Astrocyte (in vitro differentiated cells and primary cell): ENCODE results near the gene EPHB1. TPM values are rescaled to one million over a fixed set of nuclear protein-coding genes. Genes with fewer than 3 reads are reported as not detected.

Experiments used
- DNase-seq: peaks from one replicate; pipeline ENCODE4 v3.0.0-alpha.2; 2010; ENCODE audit warnings: low read depth
- FAIRE-seq: peaks from 2 replicates; lab custom pipeline; 2011; peaks lifted over from hg19 to GRCh38; lab: Jason Lieb, UNC
- H2AFZ ChIP-seq: 2 replicates; pipeline ENCODE4 v1.6.0; 2012; ENCODE audit warnings: low read depth, low read length, inconsistent platforms
- H3K27ac ChIP-seq: 2 replicates; pipeline ENCODE4 v1.5.1; 2011; ENCODE audit warnings: low read depth, low read length, inconsistent platforms
- H3K27me3 ChIP-seq: 2 replicates; pipeline ENCODE4 v1.6.0; 2011; ENCODE audit warnings: low read length, inconsistent platforms; ENCODE audit not compliant: insufficient read depth
- H3K36me3 ChIP-seq: 2 replicates; pipeline ENCODE4 v1.5.1; 2011; ENCODE audit warnings: low read length, inconsistent platforms; ENCODE audit not compliant: insufficient read depth
- H3K4me1 ChIP-seq: 2 replicates; pipeline ENCODE4 v1.5.1; 2011; ENCODE audit warnings: low read length, inconsistent platforms; ENCODE audit not compliant: insufficient read depth
- H3K4me2 ChIP-seq: 2 replicates; pipeline ENCODE4 v1.6.0; 2012; ENCODE audit warnings: low read length, inconsistent platforms
- H3K4me3 ChIP-seq: 2 replicates; pipeline ENCODE4 v1.5.1; 2011; ENCODE audit warnings: low read depth, mild to moderate bottlenecking, low read length, inconsistent platforms; ENCODE audit not compliant: insufficient read depth
- H3K79me2 ChIP-seq: 2 replicates; pipeline ENCODE4 v1.6.0; 2012; ENCODE audit warnings: mild to moderate bottlenecking, low read length, inconsistent platforms; ENCODE audit not compliant: insufficient read depth
- H3K9ac ChIP-seq: 2 replicates; pipeline ENCODE4 v1.6.0; 2012; ENCODE audit warnings: mild to moderate bottlenecking, low read length, inconsistent platforms
- H3K9me3 ChIP-seq: 2 replicates; pipeline ENCODE4 v1.5.1; 2012; ENCODE audit warnings: low read depth, mild to moderate bottlenecking, low read length, inconsistent platforms; ENCODE audit not compliant: insufficient read depth
- H4K20me1 ChIP-seq: 2 replicates; pipeline ENCODE4 v1.6.0; 2012; ENCODE audit warnings: low read length, inconsistent platforms; ENCODE audit not compliant: insufficient read depth
- H3K27ac Mint-ChIP-seq: one replicate; pipeline ENCODE4 v1.8.0; 2021; ENCODE audit warnings: mild to moderate bottlenecking, mixed read lengths; ENCODE audit not compliant: unreplicated experiment
- H3K27me3 Mint-ChIP-seq: one replicate; pipeline ENCODE4 v1.8.0; 2021; ENCODE audit warnings: low read depth, mixed read lengths; ENCODE audit not compliant: unreplicated experiment
- H3K36me3 Mint-ChIP-seq: one replicate; pipeline ENCODE4 v1.8.0; 2021; ENCODE audit warnings: low read depth, mixed read lengths; ENCODE audit not compliant: unreplicated experiment
- H3K4me1 Mint-ChIP-seq: one replicate; pipeline ENCODE4 v1.8.0; 2021; ENCODE audit warnings: low read depth, mixed read lengths; ENCODE audit not compliant: unreplicated experiment
- H3K4me3 Mint-ChIP-seq: one replicate; pipeline ENCODE4 v1.8.0; 2021; ENCODE audit warnings: mild to moderate bottlenecking, moderate library complexity, mixed read lengths; ENCODE audit not compliant: unreplicated experiment
- H3K9me3 Mint-ChIP-seq: one replicate; pipeline ENCODE4 v1.8.0; 2021; ENCODE audit warnings: mild to moderate bottlenecking, mixed read lengths; ENCODE audit not compliant: unreplicated experiment
- CTCF ChIP-seq: IDR thresholded peaks from 2 replicates; pipeline ENCODE4 v1.5.1; 2011; ENCODE audit warnings: low read depth, mild to moderate bottlenecking, inconsistent platforms, low read length, moderate library complexity; ENCODE audit not compliant: insufficient read depth
- EZH2 ChIP-seq: IDR thresholded peaks from 2 replicates; pipeline ENCODE4 v1.6.1; 2012; ENCODE audit warnings: mild to moderate bottlenecking, low read length, inconsistent platforms; ENCODE audit not compliant: insufficient read depth
- total RNA-seq: library from RNA; stranded (reverse); gene quantifications from 2 replicates; pipeline ENCODE4 v1.2.1, GENCODE V29; 2021

The EPHB1 gene
- total RNA-seq, 1 donor from 2014 or later = 4.1 TPM

DNA sequence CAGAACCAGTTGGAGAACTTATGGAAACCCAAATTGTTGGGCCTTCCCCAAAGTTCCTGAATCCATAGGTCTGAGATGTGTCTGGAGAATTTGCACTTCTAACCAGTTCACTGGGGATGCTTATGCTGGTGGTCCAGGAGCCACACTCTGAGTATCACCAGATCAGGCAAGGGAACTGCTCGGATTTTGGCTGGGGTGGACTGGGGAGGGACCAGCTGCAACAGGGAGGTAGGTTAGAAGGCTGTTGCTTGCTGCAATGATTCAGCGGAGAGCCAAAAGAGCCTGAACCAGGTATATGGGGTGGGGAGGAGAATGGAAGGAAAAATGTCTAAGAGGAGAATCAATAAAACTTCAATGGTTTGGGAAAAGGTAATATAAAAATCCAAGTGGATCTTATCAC, 45.9 kb upstream of the EPHB1 start:
- peaks cover 5% of the 10 kb centered on the region for H3K9me3 Mint-ChIP-seq
- TF ChIP-seq EZH2 (no peak), CTCF (no peak)
- DNase-seq = no peak
- peaks cover 3% of the 10 kb centered on the region for H3K27me3 ChIP-seq
- H2AFZ ChIP-seq = no peak overlapping the region
- H3K4me3 ChIP-seq = no peak overlapping the region
- no peaks in the 10 kb centered on the region for H3K79me2 ChIP-seq
- no peaks in the 10 kb centered on the region for H3K9me3 ChIP-seq
- no peaks in the 10 kb centered on the region for H3K36me3 Mint-ChIP-seq
- H3K4me1 Mint-ChIP-seq = no peaks in the 10 kb centered on the region
- peaks cover 29% of the 10 kb centered on the region for H3K27me3 Mint-ChIP-seq
- H4K20me1 ChIP-seq = no peaks in the 10 kb centered on the region
- H3K27ac Mint-ChIP-seq = no peak overlapping the region
- H3K27ac ChIP-seq = no peak overlapping the region
- H3K4me1 ChIP-seq = no peaks in the 10 kb centered on the region
- H3K9ac ChIP-seq = no peak overlapping the region
- no peaks in the 10 kb centered on the region for H3K36me3 ChIP-seq
- no peak for FAIRE-seq
- H3K4me3 Mint-ChIP-seq = no peak overlapping the region
- H3K4me2 ChIP-seq = no peak overlapping the region

DNA sequence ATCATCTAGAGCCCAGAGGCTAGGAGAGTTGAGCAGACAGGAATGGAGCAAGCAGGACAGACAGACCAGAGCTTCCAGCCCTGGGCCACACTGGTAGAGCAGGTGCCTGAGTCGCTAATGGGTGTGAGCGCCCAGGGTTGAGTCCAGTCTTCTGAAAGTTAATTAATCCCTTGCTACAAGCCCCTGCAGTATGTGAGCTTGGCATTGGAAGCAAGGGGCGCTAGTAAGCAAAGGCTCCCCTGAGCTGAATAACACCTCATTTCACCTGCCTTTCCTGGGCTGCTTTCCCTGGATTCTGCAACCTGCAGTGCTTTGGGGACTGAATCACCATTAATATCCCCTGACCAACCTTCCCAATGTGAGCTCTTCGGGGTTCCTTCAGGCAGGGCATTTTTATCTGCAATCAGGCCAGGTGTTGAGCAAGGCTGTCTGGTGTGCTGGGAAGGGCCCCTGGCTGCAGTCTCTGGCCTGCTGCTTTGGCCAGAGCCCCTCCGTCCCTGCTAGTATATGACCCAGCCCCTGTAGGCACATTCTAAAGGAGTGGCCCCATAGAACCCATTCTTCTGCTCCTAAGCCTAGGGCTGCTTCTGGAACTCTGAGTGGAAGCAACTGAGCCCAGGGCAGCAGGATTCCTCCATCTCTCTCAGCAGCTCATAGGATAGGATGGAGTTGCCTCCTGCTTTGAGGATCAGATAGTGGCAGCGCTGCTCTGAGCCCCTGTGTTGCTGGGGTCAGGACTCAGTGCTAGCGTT, 45.1 kb upstream of the EPHB1 start:
- no peak overlapping the region for H3K4me3 ChIP-seq
- no peak for DNase-seq
- H3K9ac ChIP-seq = no peak overlapping the region
- Mint-ChIP-seq H3K36me3 (no peaks in the 10 kb centered on the region), H3K27me3 (peaks cover 30% of the 10 kb centered on the region), H3K27ac (no peak overlapping the region), H3K9me3 (peaks cover 5% of the 10 kb centered on the region), H3K4me3 (no peak overlapping the region), H3K4me1 (no peaks in the 10 kb centered on the region)
- H2AFZ ChIP-seq = no peak overlapping the region
- H3K27ac ChIP-seq = no peak overlapping the region
- no peaks in the 10 kb centered on the region for H3K4me1 ChIP-seq
- no peaks in the 10 kb centered on the region for H3K9me3 ChIP-seq
- TF ChIP-seq CTCF (no peak), EZH2 (no peak)
- H4K20me1 ChIP-seq = no peaks in the 10 kb centered on the region
- no peaks in the 10 kb centered on the region for H3K36me3 ChIP-seq
- peaks cover 2% of the 10 kb centered on the region for H3K27me3 ChIP-seq
- no peaks in the 10 kb centered on the region for H3K79me2 ChIP-seq
- no peak for FAIRE-seq
- H3K4me2 ChIP-seq = no peak overlapping the region

DNA sequence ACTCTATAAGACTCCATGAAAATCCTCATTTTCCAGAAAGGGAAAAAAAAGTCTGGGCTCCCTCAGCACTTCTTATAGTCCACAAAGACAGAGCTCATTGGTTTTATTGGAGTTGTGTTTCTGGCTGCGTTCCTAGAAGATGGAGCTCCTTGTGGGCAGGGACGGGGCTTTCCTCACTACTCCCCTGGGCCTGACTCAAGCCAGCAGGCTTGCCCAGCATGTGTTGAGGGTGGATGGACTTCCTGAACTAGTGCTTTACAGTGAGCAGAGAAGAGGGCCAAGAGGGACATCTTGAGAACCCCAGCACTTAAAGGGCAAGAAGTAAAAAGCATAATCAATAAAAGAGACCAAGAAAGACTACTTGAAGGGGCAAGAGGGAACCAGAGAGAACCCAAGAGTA, 43.2 kb upstream of the EPHB1 start:
- peaks cover 3% of the 10 kb centered on the region for H3K9me3 Mint-ChIP-seq

More for the DNA sequence above, 43.2 kb upstream of the EPHB1 start:
- Histone ChIP-seq H4K20me1 (no peaks in the 10 kb centered on the region), H3K27me3 (no peaks in the 10 kb centered on the region), H2AFZ (no peak overlapping the region), H3K27ac (no peak overlapping the region), H3K79me2 (no peaks in the 10 kb centered on the region), H3K4me3 (no peak overlapping the region), H3K4me2 (no peak overlapping the region), H3K9me3 (no peaks in the 10 kb centered on the region), H3K36me3 (no peaks in the 10 kb centered on the region), H3K4me1 (no peaks in the 10 kb centered on the region), H3K9ac (no peak overlapping the region)
- DNase-seq (no peak), FAIRE-seq (no peak)
- no peak overlapping the region for H3K27ac Mint-ChIP-seq
- peaks cover 42% of the 10 kb centered on the region for H3K27me3 Mint-ChIP-seq
- TF ChIP-seq EZH2 (no peak), CTCF (no peak)
- no peak overlapping the region for H3K4me3 Mint-ChIP-seq
- no peaks in the 10 kb centered on the region for H3K4me1 Mint-ChIP-seq
- H3K36me3 Mint-ChIP-seq = no peaks in the 10 kb centered on the region
